ENCODE results near the gene DIPK1B. TPM values are rescaled to one million over a fixed set of nuclear protein-coding genes. Genes with fewer than 3 reads are reported as not detected.

Gene DIPK1B
- total and polyA plus RNA-seq, 10 donors, result 5.2 to 26.5 (median 12.3) TPM

DNA sequence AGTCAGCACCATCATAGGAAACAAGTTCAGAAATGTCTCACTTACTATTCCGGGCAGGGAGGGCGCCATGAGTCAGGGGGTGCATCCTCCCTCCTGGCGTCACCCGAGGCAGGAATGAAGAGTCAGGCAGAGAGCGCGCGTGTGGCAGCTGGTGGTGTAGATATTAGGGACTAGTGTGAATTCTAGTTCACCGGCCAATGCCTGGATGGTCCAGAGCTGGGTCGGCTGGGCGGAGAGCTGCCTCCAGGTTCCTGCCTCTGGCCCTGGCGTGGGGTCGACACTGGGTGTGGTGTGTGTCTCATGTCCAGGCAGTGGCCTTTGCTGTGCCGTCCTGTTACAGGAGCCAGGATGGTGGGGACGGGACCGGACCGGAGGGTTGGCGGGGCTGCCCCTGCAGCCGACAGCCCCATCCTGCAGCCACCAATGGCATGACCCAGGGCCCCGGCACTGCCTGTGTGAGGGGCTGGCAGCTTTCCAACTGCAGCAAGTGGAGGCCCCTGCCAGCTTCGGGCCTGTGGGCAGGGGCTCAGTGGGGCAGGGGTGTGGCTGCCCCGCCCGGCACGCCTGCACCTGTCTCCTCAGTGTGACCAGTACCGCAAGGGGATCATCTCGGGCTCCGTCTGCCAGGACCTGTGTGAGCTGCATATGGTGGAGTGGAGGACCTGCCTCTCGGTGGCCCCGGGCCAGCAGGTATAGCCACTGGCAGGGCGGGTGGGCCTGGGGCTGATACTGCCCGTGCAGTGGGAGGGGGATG is 9.1 kb downstream of the DIPK1B start:
- 63 to 80% (median 68%) methylated on average over 16 to 30 of the region's 30 CpGs for WGBS, 5 donors
- Histone ChIP-seq H3K27me3 (replicated peaks in 1 of 7) (peaks cover 0 to 5% (median 0%) of the 10 kb centered on the region in 7 donors), H3K36me3 (peaks cover 6 to 62% (median 50%) of the 10 kb centered on the region in 6 donors), H3K9me3 (no peaks in the 10 kb centered on the region), H3K4me3 (no peak overlapping the region), H3K4me1 (peaks cover 12 to 82% (median 75%) of the 10 kb centered on the region in 6 donors), H3K27ac (peak overlapping the region in 3 of 8 donors; percentile 17 to 18 (median 18))
- TF ChIP-seq POLR2A (IDR thresholded peaks at IDR 0.05) (no peak), POLR2AphosphoS5 (IDR thresholded peaks at IDR 0.05) (peak in 2 of 3 donors; percentile 38 to 64)
- TF ChIP-seq, protein P1, sequence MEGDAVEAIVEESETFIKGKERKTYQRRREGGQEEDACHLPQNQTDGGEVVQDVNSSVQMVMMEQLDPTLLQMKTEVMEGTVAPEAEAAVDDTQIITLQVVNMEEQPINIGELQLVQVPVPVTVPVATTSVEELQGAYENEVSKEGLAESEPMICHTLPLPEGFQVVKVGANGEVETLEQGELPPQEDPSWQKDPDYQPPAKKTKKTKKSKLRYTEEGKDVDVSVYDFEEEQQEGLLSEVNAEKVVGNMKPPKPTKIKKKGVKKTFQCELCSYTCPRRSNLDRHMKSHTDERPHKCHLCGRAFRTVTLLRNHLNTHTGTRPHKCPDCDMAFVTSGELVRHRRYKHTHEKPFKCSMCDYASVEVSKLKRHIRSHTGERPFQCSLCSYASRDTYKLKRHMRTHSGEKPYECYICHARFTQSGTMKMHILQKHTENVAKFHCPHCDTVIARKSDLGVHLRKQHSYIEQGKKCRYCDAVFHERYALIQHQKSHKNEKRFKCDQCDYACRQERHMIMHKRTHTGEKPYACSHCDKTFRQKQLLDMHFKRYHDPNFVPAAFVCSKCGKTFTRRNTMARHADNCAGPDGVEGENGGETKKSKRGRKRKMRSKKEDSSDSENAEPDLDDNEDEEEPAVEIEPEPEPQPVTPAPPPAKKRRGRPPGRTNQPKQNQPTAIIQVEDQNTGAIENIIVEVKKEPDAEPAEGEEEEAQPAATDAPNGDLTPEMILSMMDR (IDR thresholded peaks at IDR 0.05 in 8 of 11, conservative IDR thresholded peaks at IDR 0.05 in 3 of 11), result no peak
- peak; percentile 76 for DNase-seq
- intact Hi-C loops (cut with DNase I; ENCODE audit: low total_unique reads), result no loop called here

DNA sequence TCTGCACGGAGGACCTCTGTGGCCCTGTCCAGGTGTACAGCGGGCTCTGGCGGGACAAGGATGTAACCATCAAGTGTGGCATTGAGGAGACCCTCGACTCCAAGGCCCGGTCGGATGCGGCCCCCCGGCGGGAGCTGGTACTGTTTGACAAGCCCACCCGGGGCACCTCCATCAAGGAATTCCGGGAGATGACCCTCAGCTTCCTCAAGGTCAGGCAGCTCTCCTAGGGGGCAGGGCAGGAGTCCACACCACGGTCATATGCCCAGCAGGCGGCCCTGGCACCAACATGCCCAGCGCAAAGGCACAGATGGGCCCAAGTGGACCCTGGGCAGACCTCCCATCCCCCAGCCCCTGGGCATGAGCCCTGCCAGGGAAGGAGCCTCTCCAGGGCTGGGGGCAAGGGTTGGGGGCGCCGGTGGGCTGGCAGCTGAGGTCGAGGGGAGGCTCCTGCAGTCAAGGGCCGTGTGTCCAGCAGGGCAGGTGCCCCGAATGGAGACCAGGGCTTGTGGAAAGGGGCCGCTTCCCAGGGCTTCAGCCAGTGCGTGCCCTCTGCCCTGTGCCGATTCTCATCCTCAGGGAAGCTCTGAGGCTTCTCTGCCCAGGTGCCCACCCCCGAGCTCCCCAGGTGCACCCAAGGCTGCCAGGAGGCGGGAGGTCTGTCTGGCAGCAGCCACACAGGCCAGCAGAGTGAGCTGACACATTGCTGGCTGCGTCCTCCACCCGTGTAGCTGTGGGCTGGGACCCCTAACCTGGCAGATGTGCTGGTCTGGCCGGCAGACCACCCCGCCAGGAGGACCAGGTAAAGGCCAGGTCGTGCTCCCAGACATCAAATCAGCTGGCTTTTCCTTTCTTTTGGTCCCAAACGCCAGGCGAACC is 10.0 kb downstream of the DIPK1B start:
- Histone ChIP-seq H3K9me3 (no peaks in the 10 kb centered on the region), H3K27ac (no peak overlapping the region), H3K36me3 (peaks cover 6 to 65% (median 50%) of the 10 kb centered on the region in 6 donors), H3K27me3 (replicated peaks in 1 of 7) (no peaks in the 10 kb centered on the region), H3K4me3 (no peak overlapping the region), H3K4me1 (peaks cover 16 to 90% (median 84%) of the 10 kb centered on the region in 6 donors)
- intact Hi-C loops (cut with DNase I; ENCODE audit: low total_unique reads), result no loop called here
- 65 to 78% (median 76%) methylated on average over 13 to 31 of the region's 31 CpGs for WGBS, 5 donors
- TF ChIP-seq, protein P1 (IDR thresholded peaks at IDR 0.05 in 8 of 11, conservative IDR thresholded peaks at IDR 0.05 in 3 of 11), result no peak
- no peak for TF ChIP-seq POLR2A (IDR thresholded peaks at IDR 0.05)
- peak in 2 of 3 donors; percentile 1 to 3 for TF ChIP-seq POLR2AphosphoS5 (IDR thresholded peaks at IDR 0.05)
- no peak for DNase-seq

DNA sequence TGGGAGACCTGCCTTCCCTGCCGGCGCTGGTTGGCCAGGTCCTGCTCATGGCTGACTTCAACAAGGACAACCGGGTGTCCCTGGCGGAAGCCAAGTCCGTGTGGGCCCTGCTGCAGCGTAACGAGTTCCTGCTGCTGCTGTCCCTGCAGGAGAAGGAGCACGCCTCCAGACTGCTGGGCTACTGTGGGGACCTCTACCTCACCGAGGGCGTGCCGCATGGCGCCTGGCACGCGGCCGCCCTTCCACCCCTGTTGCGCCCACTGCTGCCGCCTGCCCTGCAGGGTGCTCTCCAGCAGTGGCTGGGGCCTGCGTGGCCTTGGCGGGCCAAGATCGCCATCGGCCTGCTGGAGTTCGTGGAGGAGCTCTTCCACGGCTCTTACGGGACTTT is 10.6 kb downstream of the DIPK1B start:
- Histone ChIP-seq H3K27me3 (replicated peaks in 1 of 7) (no peaks in the 10 kb centered on the region), H3K36me3 (peaks cover 6 to 65% (median 50%) of the 10 kb centered on the region in 6 donors), H3K9me3 (no peaks in the 10 kb centered on the region), H3K27ac (no peak overlapping the region), H3K4me3 (no peak overlapping the region), H3K4me1 (peaks cover 16 to 95% (median 85%) of the 10 kb centered on the region in 6 donors)
- TF ChIP-seq POLR2AphosphoS5 (IDR thresholded peaks at IDR 0.05), result peak in 1 of 3 donors; percentile 60
- TF ChIP-seq POLR2A (IDR thresholded peaks at IDR 0.05), result no peak
- DNase-seq, result peak; percentile 83
- 69 to 88% (median 79%) methylated on average over 8 to 24 of the region's 24 CpGs for WGBS, 5 donors
- intact Hi-C loops (cut with DNase I; ENCODE audit: low total_unique reads), result no loop called here

DNA sequence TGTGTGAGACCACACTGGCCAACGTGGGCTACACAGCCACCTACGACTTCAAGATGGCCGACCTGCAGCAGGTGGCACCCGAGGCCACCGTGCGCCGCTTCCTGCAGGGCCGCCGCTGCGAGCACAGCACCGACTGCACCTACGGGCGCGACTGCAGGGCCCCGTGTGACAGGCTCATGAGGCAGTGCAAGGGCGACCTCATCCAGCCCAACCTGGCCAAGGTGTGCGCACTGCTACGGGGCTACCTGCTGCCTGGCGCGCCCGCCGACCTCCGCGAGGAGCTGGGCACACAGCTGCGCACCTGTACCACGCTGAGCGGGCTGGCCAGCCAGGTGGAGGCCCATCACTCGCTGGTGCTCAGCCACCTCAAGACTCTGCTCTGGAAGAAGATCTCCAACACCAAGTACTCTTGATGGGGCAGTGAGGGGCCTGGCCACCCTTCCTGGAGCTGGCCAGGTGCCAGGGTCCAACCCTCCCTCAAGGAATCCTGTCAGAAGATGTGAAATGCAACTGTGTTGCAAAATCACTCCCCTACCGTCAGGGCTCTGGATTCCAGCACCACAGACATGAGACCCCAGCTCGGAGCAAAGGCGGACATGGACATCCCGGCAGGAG is 11.1 kb downstream of the DIPK1B start:
- H3K36me3 ChIP-seq, result peaks cover 6 to 65% (median 50%) of the 10 kb centered on the region in 6 donors
- H3K27ac ChIP-seq, result no peak overlapping the region
- intact Hi-C loops (cut with DNase I; ENCODE audit: low total_unique reads), result no loop called here
- WGBS, 5 donors, result 83 to 95% (median 85%) methylated on average over 19 to 32 of the region's 32 CpGs
- no peaks in the 10 kb centered on the region for H3K9me3 ChIP-seq
- H3K4me1 ChIP-seq, result peaks cover 16 to 97% (median 87%) of the 10 kb centered on the region in 6 donors
- TF ChIP-seq POLR2AphosphoS5 (IDR thresholded peaks at IDR 0.05), result peak in 2 of 3 donors; percentile 8 to 73
- TF ChIP-seq, protein P1 (IDR thresholded peaks at IDR 0.05 in 8 of 11, conservative IDR thresholded peaks at IDR 0.05 in 3 of 11), result no peak
- no peak for TF ChIP-seq POLR2A (IDR thresholded peaks at IDR 0.05)
- no peak for DNase-seq
- peaks cover 0 to 2% (median 0%) of the 10 kb centered on the region in 7 donors for H3K27me3 ChIP-seq (replicated peaks in 1 of 7)
- no peak overlapping the region for H3K4me3 ChIP-seq
